ENCODE results near the gene ANXA6.
A peak's percentile ranks its signal among the peaks of the same experiment; 100 is the strongest.

ANXA6 gene

GRCh38 chr5:151088986-151089385, 68.6 kb downstream of the ANXA6 start:
- no peaks in the 10 kb centered on the region for H3K36me3 ChIP-seq (ENCODE audit: control insufficient read depth, insufficient read depth, low read length)
- H3K4me3 ChIP-seq (ENCODE audit: low read length), result no peak overlapping the region
- H3K27ac ChIP-seq (ENCODE audit: low read depth, low read length), result no peak overlapping the region
- H3K9ac ChIP-seq (ENCODE audit: low read length), result no peak overlapping the region
- peaks cover 4% of the 10 kb centered on the region for H3K4me1 ChIP-seq (ENCODE audit: control insufficient read depth, insufficient read depth, low read length)
- H3K27me3 ChIP-seq (ENCODE audit: control insufficient read depth, insufficient read depth, low read length), result no peaks in the 10 kb centered on the region

DNA sequence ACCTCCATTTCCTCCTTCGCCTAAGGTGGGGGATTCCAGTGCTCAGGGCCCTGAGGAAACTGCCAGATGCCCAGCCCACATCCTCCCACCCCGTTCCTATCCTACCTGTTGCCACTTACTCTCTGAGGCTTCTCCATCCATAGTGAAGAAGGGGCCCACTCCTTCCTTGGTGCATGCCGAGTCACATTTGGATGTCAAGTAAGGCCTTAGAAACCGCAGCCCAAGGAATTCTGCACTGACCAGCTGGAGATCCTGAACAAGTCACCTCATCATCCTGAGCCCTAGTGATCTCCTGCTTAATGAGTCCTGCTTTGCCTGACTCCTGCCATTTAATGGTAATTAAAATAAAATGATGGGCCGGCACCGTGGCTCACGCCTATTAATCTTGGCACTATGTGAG, 70.1 kb downstream of the ANXA6 start:
- Histone ChIP-seq H3K27ac (ENCODE audit: low read depth, low read length) (no peak overlapping the region), H3K4me3 (ENCODE audit: low read length) (no peak overlapping the region), H3K27me3 (ENCODE audit: control insufficient read depth, insufficient read depth, low read length) (no peaks in the 10 kb centered on the region), H3K36me3 (ENCODE audit: control insufficient read depth, insufficient read depth, low read length) (no peaks in the 10 kb centered on the region), H3K4me1 (ENCODE audit: control insufficient read depth, insufficient read depth, low read length) (peaks cover 4% of the 10 kb centered on the region), H3K9ac (ENCODE audit: low read length) (no peak overlapping the region)

DNA sequence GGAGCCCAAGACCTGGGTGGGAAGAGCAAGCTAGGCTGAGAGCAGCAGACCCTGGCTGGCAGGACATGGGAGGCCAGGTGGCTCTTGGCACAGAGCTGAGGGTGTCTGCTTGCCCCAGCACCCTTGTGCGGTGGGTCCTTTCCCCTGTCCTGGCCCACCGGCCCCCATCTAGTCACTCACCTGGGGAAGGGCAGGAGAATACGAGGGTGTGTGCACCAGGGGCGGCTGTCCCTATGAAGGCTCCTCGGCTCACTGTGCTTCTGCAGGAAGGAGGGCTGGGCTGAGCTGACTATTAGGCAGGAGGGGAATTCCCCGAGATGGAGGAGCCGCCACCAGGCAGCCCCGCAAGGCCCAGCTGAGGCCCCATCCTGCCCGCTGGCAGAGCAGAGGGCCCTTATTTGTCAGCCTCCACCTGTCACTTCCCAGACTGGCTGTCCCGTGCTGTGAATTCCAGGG, 70.6 kb downstream of the ANXA6 start:
- Histone ChIP-seq H3K9ac (ENCODE audit: low read length) (no peak overlapping the region), H3K36me3 (ENCODE audit: control insufficient read depth, insufficient read depth, low read length) (no peaks in the 10 kb centered on the region), H3K27ac (ENCODE audit: low read depth, low read length) (no peak overlapping the region), H3K27me3 (ENCODE audit: control insufficient read depth, insufficient read depth, low read length) (no peaks in the 10 kb centered on the region), H3K4me1 (ENCODE audit: control insufficient read depth, insufficient read depth, low read length) (peaks cover 5% of the 10 kb centered on the region), H3K4me3 (ENCODE audit: low read length) (no peak overlapping the region)

- H3K4me3 ChIP-seq (ENCODE audit: low read length), result no peak overlapping the region
- no peak overlapping the region for H3K27ac ChIP-seq (ENCODE audit: low read depth, low read length)
- no peak overlapping the region for H3K9ac ChIP-seq (ENCODE audit: low read length)
These were observed 71.2 kb downstream of the ANXA6 start for GRCh38 chr5:151086192-151086869.

DNA sequence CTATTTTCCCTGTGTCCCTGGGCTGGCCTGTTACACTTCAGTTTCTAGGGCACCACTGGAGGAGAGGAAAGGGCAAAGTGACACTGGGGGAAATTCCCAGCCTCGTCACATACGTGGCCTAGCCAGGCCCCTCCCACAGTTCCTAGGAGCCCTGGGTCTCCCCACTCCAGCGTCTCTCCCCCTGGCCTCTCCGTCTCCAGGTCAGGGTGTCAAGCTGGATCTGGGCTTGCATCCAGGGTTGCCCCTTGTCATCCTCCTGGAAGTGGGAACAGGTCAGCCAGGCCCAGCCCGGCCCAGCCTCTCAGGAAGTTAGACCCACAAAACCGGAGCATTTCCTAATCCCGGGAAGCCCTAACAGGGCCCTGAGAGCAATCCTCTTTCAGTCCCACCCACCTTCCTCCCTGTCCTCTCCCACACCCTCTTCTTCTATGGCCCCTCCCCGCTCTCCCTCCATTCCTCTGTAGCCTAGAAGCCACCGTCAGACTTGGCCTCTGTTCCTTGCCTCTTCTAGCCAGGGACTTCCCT, 72.0 kb downstream of the ANXA6 start:
- no peaks in the 10 kb centered on the region for H3K27me3 ChIP-seq (ENCODE audit: control insufficient read depth, insufficient read depth, low read length)
- H3K4me1 ChIP-seq (ENCODE audit: control insufficient read depth, insufficient read depth, low read length), result peaks cover 9% of the 10 kb centered on the region
- no peak overlapping the region for H3K9ac ChIP-seq (ENCODE audit: low read length)
- no peak overlapping the region for H3K4me3 ChIP-seq (ENCODE audit: low read length)
- no peaks in the 10 kb centered on the region for H3K36me3 ChIP-seq (ENCODE audit: control insufficient read depth, insufficient read depth, low read length)
- H3K27ac ChIP-seq (ENCODE audit: low read depth, low read length), result peak overlapping the region; percentile 49

More at GRCh38 chr5:151086192-151086869, 71.2 kb downstream of the ANXA6 start:
- Histone ChIP-seq H3K4me1 (ENCODE audit: control insufficient read depth, insufficient read depth, low read length) (peaks cover 9% of the 10 kb centered on the region), H3K27me3 (ENCODE audit: control insufficient read depth, insufficient read depth, low read length) (no peaks in the 10 kb centered on the region), H3K36me3 (ENCODE audit: control insufficient read depth, insufficient read depth, low read length) (no peaks in the 10 kb centered on the region)

DNA sequence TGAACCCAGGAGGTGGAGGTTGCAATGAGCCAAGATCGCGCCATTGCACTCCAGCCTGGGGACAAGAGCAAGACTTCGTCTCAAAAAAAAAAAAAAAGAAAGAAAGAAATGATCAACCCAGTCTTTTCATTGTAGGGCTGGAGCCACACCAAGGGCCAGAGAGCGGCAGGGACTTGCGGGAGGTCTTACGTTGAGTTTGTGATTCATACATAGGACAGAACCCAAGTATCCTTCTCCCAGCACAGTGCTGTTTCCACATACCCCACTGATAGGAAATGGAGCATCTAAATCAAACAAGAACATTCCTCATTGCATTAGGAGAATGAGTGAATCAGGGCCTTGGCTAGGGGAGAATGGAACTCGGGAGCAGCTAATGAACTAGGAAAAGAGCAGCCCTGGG, 73.2 kb downstream of the ANXA6 start:
- Histone ChIP-seq H3K4me1 (ENCODE audit: control insufficient read depth, insufficient read depth, low read length) (peaks cover 14% of the 10 kb centered on the region), H3K27ac (ENCODE audit: low read depth, low read length) (no peak overlapping the region), H3K9ac (ENCODE audit: low read length) (no peak overlapping the region), H3K4me3 (ENCODE audit: low read length) (no peak overlapping the region), H3K36me3 (ENCODE audit: control insufficient read depth, insufficient read depth, low read length) (no peaks in the 10 kb centered on the region), H3K27me3 (ENCODE audit: control insufficient read depth, insufficient read depth, low read length) (no peaks in the 10 kb centered on the region)

DNA sequence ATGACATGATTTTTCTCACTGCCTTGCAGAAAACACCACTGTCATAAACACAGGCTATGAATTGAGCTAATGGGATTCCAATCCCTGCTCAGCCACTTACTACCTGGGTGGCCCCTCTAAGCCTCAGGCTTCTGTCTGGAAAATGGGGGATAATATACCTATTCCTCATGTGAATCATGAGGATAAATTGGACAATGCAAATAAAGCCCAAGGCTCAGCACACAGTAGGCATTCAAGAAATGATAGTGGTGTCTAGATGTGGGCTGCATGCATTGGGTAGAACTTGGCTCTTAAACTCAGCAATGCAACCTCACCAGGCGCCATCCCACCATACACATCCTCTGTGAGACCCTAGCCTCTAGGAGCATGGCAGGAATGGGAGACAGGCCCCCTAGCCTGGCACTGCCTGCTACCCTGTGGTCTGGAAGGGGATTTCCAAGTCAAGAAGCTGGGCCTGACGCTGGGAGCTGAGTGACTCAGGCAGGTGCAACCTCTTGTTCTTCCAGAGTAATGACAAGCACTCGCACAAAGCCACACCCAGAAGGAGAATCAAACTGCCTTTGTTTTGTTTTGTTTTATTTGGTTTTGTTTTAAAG, 74.4 kb downstream of the ANXA6 start:
- H3K4me1 ChIP-seq (ENCODE audit: control insufficient read depth, insufficient read depth, low read length), result peaks cover 14% of the 10 kb centered on the region
- no peak overlapping the region for H3K27ac ChIP-seq (ENCODE audit: low read depth, low read length)
- H3K36me3 ChIP-seq (ENCODE audit: control insufficient read depth, insufficient read depth, low read length), result no peaks in the 10 kb centered on the region
- no peaks in the 10 kb centered on the region for H3K27me3 ChIP-seq (ENCODE audit: control insufficient read depth, insufficient read depth, low read length)
- no peak overlapping the region for H3K4me3 ChIP-seq (ENCODE audit: low read length)
- H3K9ac ChIP-seq (ENCODE audit: low read length), result no peak overlapping the region

GRCh38 chr5:151082282-151082902, 75.2 kb downstream of the ANXA6 start:
- H3K27ac ChIP-seq (ENCODE audit: low read depth, low read length), result no peak overlapping the region
- no peak overlapping the region for H3K9ac ChIP-seq (ENCODE audit: low read length)
- H3K4me3 ChIP-seq (ENCODE audit: low read length), result no peak overlapping the region
- H3K4me1 ChIP-seq (ENCODE audit: control insufficient read depth, insufficient read depth, low read length), result peaks cover 14% of the 10 kb centered on the region
- no peaks in the 10 kb centered on the region for H3K36me3 ChIP-seq (ENCODE audit: control insufficient read depth, insufficient read depth, low read length)
- no peaks in the 10 kb centered on the region for H3K27me3 ChIP-seq (ENCODE audit: control insufficient read depth, insufficient read depth, low read length)

DNA sequence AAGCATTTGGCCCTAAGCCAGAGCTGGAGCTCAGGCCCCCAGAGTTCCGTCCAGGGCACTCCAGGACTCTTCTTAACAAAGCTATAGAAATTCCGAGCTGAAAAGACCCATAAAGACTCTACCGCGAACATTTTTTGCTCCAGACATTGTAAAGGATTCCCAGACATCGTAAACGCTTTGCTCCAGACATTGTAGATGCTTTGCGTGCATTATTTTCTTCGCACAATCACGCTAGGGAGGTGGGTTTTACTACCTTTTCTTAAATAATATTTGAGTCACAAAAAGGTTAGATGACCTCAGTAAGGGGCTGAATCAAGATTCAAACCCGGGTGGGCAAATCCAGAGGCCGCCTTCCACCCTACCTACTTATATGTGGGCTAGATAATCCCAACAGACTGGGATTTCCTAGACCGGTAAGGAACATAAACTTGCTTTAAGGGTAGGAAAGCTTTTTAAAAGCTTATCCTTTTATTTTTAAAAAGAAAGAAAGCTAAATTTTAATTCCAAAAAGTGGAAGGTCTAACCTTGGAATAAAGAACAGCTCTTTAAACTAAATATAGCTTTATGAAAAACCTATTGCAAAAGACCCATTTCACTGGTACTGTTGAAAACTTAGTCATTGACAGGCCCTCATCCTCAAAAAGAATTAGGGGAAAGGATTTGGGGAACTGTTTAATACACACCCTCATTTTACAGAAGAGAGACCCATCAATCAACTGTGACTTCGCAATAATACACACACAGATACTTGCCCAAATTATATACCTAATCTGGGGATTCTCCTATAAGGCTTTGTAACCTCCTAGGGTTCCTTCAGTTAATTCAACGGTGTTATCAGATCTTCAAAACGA, 75.9 kb downstream of the ANXA6 start:
- H3K36me3 ChIP-seq (ENCODE audit: control insufficient read depth, insufficient read depth, low read length), result no peaks in the 10 kb centered on the region
- H3K4me1 ChIP-seq (ENCODE audit: control insufficient read depth, insufficient read depth, low read length), result peaks cover 14% of the 10 kb centered on the region
- H3K27me3 ChIP-seq (ENCODE audit: control insufficient read depth, insufficient read depth, low read length), result no peaks in the 10 kb centered on the region
- peak overlapping the region; percentile 99 for H3K9ac ChIP-seq (ENCODE audit: low read length)
- peak overlapping the region; percentile 93 for H3K4me3 ChIP-seq (ENCODE audit: low read length)
- peak overlapping the region; percentile 99 for H3K27ac ChIP-seq (ENCODE audit: low read depth, low read length)

GRCh38 chr5:151080613-151081430, 76.8 kb downstream of the ANXA6 start, which contains the start of gene TNIP1:
Gene TNIP1, minus strand, starts transcription at chr5:151081034. Its CDS starts 15,939 bp downstream, at chr5:151065095.
- peaks cover 14% of the 10 kb centered on the region for H3K4me1 ChIP-seq (ENCODE audit: control insufficient read depth, insufficient read depth, low read length)
- no peaks in the 10 kb centered on the region for H3K27me3 ChIP-seq (ENCODE audit: control insufficient read depth, insufficient read depth, low read length)
- peak within 1 kb of the TSS; percentile 99 for H3K9ac ChIP-seq (ENCODE audit: low read length)
- H3K4me3 ChIP-seq (ENCODE audit: low read length), result peak within 1 kb of the TSS; percentile 93
- H3K27ac ChIP-seq (ENCODE audit: low read depth, low read length), result peak within 1 kb of the TSS; percentile 99
- no peaks in the 10 kb centered on the region for H3K36me3 ChIP-seq (ENCODE audit: control insufficient read depth, insufficient read depth, low read length)

DNA sequence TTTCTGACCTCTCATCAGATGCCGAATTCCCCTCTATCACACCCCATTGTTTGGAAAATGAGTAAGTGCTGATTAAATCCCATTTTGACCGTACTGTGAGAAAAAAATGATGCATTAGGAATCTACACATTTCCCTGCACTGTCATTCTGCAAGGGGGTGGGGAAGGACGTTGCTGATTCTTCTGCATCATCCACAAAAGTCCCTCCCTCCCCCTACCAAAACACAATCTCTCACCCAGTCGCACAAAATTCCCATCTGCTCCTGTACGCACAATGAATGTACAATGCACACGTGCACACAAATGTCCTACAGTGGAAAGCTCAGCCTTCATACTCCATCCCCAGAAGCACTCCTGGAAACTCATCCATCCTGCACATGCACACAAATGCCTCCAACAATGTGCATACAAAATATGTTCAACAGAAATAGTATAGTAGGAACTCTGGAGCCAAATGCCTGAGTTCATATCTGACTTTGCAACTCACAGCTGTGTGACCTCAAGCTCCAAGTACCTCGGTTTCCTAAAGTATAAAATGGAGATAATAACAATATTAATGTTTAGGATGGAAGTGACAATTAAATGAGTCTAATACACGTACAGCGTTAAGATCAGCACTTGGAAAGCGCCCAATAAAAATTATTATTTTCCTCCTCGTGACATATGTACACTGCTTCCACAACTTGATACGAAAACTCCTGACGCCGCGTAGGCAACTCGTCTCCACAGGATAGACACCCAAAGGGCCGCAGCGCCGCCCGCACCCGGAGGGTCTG, 77.6 kb downstream of the ANXA6 start:
- H3K4me3 ChIP-seq (ENCODE audit: low read length), result peak overlapping the region; percentile 93
- H3K27me3 ChIP-seq (ENCODE audit: control insufficient read depth, insufficient read depth, low read length), result no peaks in the 10 kb centered on the region
- H3K4me1 ChIP-seq (ENCODE audit: control insufficient read depth, insufficient read depth, low read length), result peaks cover 12% of the 10 kb centered on the region
- H3K9ac ChIP-seq (ENCODE audit: low read length), result peak overlapping the region; percentile 64
- no peaks in the 10 kb centered on the region for H3K36me3 ChIP-seq (ENCODE audit: control insufficient read depth, insufficient read depth, low read length)
- peak overlapping the region; percentile 99 for H3K27ac ChIP-seq (ENCODE audit: low read depth, low read length)
